ENCODE data around the gene RSPH4A.

DNA sequence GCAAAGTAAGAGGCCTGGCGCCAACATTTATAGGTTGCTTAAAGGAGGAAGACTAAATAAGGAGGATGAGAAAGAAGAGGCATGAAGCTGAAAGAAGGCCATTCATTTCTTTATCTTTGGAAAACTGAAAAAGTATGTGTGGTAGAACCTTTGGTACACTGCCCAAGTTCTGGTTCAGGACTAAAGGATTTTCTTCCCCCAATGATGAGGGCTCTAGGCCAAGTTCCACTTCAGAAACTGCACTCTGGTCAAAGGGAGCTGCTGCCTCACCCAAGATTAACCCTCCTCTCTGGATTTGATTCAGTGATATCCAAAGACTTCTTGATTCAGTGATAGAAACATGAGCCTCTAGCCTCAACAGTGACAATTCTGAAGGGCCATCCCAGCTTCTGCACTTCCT is 59.7 kb downstream of the RSPH4A start:
- TF ChIP-seq POLR2A (IDR thresholded peaks at IDR 0.05) = no peak
- no peak for TF ChIP-seq CTCF (IDR thresholded peaks at IDR 0.05)
